OCI-LY1 (cell line): ENCODE results near the gene IKZF1.
A peak's percentile ranks its signal among the peaks of the same experiment; 100 is the strongest.

Experiments used
- H2AFZ ChIP-seq: fragments of 200-600 bp; sonication (generic), shearing (Covaris generic); 2 replicates; pipeline ENCODE4 v1.6.0; 2014; ENCODE audit warnings: antibody characterized with exemption, mild to moderate bottlenecking, low read length
- H3F3A ChIP-seq: fragments of 200-600 bp; sonication (generic), shearing (Covaris generic); 2 replicates; pipeline ENCODE4 v1.6.0; 2014; ENCODE audit warnings: mild to moderate bottlenecking, antibody characterized with exemption, low read length, moderate library complexity; ENCODE audit not compliant: insufficient read depth
- H3K27ac ChIP-seq: fragments of 200-600 bp; sonication (generic); 2 replicates; pipeline ENCODE4 v1.5.1; 2014; ENCODE audit warnings: low read length, mixed run types, mild to moderate bottlenecking, low read depth; ENCODE audit not compliant: poor library complexity, severe bottlenecking
- H3K27me3 ChIP-seq: fragments of 200-600 bp; sonication (generic); 2 replicates; pipeline ENCODE4 v1.6.0; 2014; ENCODE audit warnings: antibody characterized with exemption, mild to moderate bottlenecking, low read length, moderate library complexity; ENCODE audit not compliant: insufficient read depth
- H3K36me3 ChIP-seq: fragments of 200-600 bp; sonication (generic); 2 replicates; pipeline ENCODE4 v1.6.1; 2014; ENCODE audit warnings: mild to moderate bottlenecking, antibody characterized with exemption, low read length, moderate library complexity, mixed read lengths; ENCODE audit not compliant: insufficient read depth
- H3K4me1 ChIP-seq: fragments of 200-600 bp; sonication (generic); 2 replicates; pipeline ENCODE4 v1.5.1; 2014; ENCODE audit warnings: mild to moderate bottlenecking, low read length, moderate library complexity; ENCODE audit not compliant: insufficient read depth, severe bottlenecking
- H3K4me2 ChIP-seq: fragments of 200-600 bp; sonication (generic), shearing (Covaris generic); 2 replicates; pipeline ENCODE4 v1.6.1; 2014; ENCODE audit warnings: low read length
- H3K4me3 ChIP-seq: fragments of 200-600 bp; sonication (generic); 2 replicates; pipeline ENCODE4 v1.5.1; 2014; ENCODE audit warnings: low read length, low read depth, mild to moderate bottlenecking, mixed read lengths; ENCODE audit not compliant: poor library complexity, severe bottlenecking
- H3K79me2 ChIP-seq: fragments of 200-600 bp; shearing (Covaris generic); 2 replicates; pipeline ENCODE4 v1.6.1; 2016; ENCODE audit warnings: mixed run types, low read length, mixed read lengths; ENCODE audit not compliant: insufficient read depth
- H3K9ac ChIP-seq: fragments of 200-600 bp; sonication (generic), shearing (Covaris generic); 2 replicates; pipeline ENCODE4 v1.6.1; 2014; ENCODE audit warnings: mild to moderate bottlenecking, low read length, mixed read lengths
- H3K9me2 ChIP-seq: fragments of 200-600 bp; sonication (generic), shearing (Covaris generic); 2 replicates; pipeline ENCODE4 v1.6.1; 2014; ENCODE audit warnings: low read depth, mild to moderate bottlenecking, low read length, mixed read lengths
- H3K9me3 ChIP-seq: fragments of 200-600 bp; shearing (Covaris generic); 2 replicates; pipeline ENCODE4 v1.6.1; 2014; ENCODE audit warnings: low read length, mixed read lengths
- H4K20me1 ChIP-seq: fragments of 200-600 bp; sonication (generic), shearing (Covaris generic); 2 replicates; pipeline ENCODE4 v1.6.0; 2016; ENCODE audit warnings: mild to moderate bottlenecking, low read length; ENCODE audit not compliant: insufficient read depth
- EZH2 ChIP-seq: fragments of 200-600 bp; sonication (generic), shearing (Covaris generic); IDR thresholded peaks from 2 replicates; pipeline ENCODE4 v1.8.0; 2017; ENCODE audit warnings: borderline replicate concordance, mixed run types, mild to moderate bottlenecking, antibody characterized with exemption, low read length, moderate library complexity, mixed read lengths
- TF ChIP-seq, protein P1 (sequence below): fragments of 200-600 bp; sonication (generic), shearing (Covaris generic); IDR thresholded peaks from 2 replicates; pipeline ENCODE4 v1.5.1; 2017; ENCODE audit warnings: mild to moderate bottlenecking, antibody characterized with exemption, low read length, moderate library complexity, mixed read lengths

The IKZF1 gene

DNA sequence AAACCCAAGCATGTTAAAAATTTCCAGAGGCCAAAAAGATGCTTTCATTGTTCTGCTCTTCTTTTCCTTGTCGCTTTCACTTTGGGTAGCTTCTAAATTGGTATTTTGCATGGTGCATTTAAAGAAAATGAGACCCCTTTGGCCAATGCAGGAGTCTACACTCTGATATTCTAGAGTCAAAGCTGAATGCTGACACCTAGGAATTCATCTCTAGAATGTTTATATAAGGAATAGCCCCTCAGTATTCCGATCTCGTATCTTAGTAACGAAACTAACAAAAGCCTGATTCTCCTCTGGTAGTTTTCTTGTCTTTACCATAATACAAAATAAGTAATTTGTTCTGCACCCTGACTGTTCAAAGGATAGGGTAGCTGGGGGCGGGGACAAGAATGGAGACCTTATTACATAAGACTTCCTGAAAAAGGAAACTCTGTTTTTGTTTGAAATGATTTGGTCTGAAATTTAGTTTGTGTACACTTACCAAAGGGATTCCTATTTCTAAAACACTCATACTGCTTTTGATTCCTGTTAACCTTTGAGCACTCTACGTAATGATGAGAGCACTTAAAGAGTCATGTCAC, 17.1 kb downstream of the IKZF1 start:
- peaks cover 12% of the 10 kb centered on the region for H4K20me1 ChIP-seq
- no peaks in the 10 kb centered on the region for H3K9me2 ChIP-seq
- H3K9ac ChIP-seq = no peak overlapping the region
- H3K27me3 ChIP-seq = no peaks in the 10 kb centered on the region
- H3K4me2 ChIP-seq = no peak overlapping the region
- no peak for TF ChIP-seq EZH2
- TF ChIP-seq, protein P1, sequence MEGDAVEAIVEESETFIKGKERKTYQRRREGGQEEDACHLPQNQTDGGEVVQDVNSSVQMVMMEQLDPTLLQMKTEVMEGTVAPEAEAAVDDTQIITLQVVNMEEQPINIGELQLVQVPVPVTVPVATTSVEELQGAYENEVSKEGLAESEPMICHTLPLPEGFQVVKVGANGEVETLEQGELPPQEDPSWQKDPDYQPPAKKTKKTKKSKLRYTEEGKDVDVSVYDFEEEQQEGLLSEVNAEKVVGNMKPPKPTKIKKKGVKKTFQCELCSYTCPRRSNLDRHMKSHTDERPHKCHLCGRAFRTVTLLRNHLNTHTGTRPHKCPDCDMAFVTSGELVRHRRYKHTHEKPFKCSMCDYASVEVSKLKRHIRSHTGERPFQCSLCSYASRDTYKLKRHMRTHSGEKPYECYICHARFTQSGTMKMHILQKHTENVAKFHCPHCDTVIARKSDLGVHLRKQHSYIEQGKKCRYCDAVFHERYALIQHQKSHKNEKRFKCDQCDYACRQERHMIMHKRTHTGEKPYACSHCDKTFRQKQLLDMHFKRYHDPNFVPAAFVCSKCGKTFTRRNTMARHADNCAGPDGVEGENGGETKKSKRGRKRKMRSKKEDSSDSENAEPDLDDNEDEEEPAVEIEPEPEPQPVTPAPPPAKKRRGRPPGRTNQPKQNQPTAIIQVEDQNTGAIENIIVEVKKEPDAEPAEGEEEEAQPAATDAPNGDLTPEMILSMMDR = no peak
- peaks cover 4% of the 10 kb centered on the region; the same call in 1 of the 2 replicates for H3F3A ChIP-seq
- no peak overlapping the region for H3K27ac ChIP-seq
- no peak overlapping the region for H2AFZ ChIP-seq
- H3K79me2 ChIP-seq = peaks cover 83% of the 10 kb centered on the region
- peaks cover 97% of the 10 kb centered on the region for H3K36me3 ChIP-seq
- H3K4me3 ChIP-seq = no peak overlapping the region
- H3K4me1 ChIP-seq = peaks cover 78% of the 10 kb centered on the region
- no peaks in the 10 kb centered on the region for H3K9me3 ChIP-seq

DNA sequence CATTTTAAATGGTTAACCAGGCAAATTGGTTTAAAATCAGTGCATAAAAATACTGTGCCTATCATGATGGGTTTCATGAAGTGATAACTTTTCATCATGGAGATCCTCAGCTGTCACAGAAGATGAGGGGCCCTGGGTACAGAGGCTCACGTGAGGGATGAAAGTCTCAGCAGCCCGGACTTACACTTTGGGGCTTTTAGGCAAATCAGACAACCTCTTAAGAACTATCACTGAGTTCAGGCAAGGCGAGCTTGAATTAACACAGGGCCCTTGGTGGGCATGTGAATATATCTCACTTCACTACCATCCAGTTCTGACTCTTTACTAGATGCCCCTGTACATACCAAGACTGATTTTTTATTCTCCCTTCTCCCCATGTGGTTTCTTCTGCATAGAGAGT, 19.6 kb downstream of the IKZF1 start:
- H3K27me3 ChIP-seq = no peaks in the 10 kb centered on the region

DNA sequence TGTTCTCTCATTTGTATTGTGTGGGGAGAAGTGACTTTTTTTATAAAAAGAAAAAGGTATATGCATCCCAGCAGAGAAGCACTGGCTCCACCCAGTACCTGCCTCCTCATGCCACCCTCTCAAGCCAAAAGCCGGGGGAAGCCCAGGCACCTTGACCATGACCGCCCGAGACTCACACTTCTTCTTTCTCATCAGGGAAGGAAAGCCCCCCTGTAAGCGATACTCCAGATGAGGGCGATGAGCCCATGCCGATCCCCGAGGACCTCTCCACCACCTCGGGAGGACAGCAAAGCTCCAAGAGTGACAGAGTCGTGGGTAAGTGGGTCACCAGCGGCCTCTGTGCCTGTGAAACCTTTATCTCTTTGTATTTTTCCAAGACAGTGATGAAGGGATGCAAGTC, 22.9 kb downstream of the IKZF1 start:
- no peaks in the 10 kb centered on the region for H3K27me3 ChIP-seq

More for the DNA sequence above, 19.6 kb downstream of the IKZF1 start:
- Histone ChIP-seq H4K20me1 (peaks cover 12% of the 10 kb centered on the region), H3K9ac (no peak overlapping the region; the same call in 1 of the 2 replicates), H3K9me3 (no peaks in the 10 kb centered on the region), H3K36me3 (peaks cover 98% of the 10 kb centered on the region), H2AFZ (no peak overlapping the region), H3K4me3 (no peak overlapping the region), H3F3A (peaks cover 12% of the 10 kb centered on the region), H3K4me2 (no peak overlapping the region), H3K4me1 (peaks cover 79% of the 10 kb centered on the region), H3K27ac (peak overlapping the region; percentile 1), H3K9me2 (no peaks in the 10 kb centered on the region), H3K79me2 (peaks cover 67% of the 10 kb centered on the region)
- TF ChIP-seq, protein P1 = no peak
- TF ChIP-seq EZH2 = no peak

More for the DNA sequence above, 22.9 kb downstream of the IKZF1 start:
- Histone ChIP-seq H3K27ac (peak overlapping the region; percentile 37), H3K9ac (no peak overlapping the region), H3K4me3 (no peak overlapping the region), H3F3A (peaks cover 31% of the 10 kb centered on the region), H3K9me2 (no peaks in the 10 kb centered on the region), H3K4me1 (peaks cover 98% of the 10 kb centered on the region), H2AFZ (no peak overlapping the region), H3K79me2 (peaks cover 40% of the 10 kb centered on the region), H3K36me3 (peaks cover 96% of the 10 kb centered on the region), H3K9me3 (no peaks in the 10 kb centered on the region), H4K20me1 (peaks cover 9% of the 10 kb centered on the region; the same call in 1 of the 2 replicates), H3K4me2 (no peak overlapping the region)
- TF ChIP-seq EZH2 = no peak
- TF ChIP-seq, protein P1 = no peak
